ENCODE measurements around the gene TACSTD2.
"Not testable (repeated sequence)": the region's sequence is repeated elsewhere in the genome, so short reads cannot be mapped to it uniquely, and the experiment has no call there.

The TACSTD2 gene

DNA sequence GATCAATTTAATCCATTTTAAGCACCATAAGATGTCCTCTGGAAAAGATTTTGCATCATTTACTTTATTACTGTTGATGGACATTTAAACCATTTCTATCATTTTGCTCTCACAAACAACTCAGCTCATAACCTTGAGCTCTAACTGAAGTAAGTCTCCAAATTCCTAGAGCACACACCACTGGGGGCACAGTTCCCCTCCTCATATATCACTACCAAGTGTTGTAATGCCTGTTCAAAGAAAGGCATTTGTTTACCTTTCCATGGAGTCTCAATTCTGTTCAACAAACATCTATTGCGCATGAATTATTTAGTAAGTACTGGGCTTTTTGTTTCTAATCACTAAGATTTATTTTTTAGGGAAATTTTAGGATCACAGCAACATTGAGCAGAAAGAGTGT, 21.7 kb downstream of the TACSTD2 start:
- DNase-seq: no peak

DNA sequence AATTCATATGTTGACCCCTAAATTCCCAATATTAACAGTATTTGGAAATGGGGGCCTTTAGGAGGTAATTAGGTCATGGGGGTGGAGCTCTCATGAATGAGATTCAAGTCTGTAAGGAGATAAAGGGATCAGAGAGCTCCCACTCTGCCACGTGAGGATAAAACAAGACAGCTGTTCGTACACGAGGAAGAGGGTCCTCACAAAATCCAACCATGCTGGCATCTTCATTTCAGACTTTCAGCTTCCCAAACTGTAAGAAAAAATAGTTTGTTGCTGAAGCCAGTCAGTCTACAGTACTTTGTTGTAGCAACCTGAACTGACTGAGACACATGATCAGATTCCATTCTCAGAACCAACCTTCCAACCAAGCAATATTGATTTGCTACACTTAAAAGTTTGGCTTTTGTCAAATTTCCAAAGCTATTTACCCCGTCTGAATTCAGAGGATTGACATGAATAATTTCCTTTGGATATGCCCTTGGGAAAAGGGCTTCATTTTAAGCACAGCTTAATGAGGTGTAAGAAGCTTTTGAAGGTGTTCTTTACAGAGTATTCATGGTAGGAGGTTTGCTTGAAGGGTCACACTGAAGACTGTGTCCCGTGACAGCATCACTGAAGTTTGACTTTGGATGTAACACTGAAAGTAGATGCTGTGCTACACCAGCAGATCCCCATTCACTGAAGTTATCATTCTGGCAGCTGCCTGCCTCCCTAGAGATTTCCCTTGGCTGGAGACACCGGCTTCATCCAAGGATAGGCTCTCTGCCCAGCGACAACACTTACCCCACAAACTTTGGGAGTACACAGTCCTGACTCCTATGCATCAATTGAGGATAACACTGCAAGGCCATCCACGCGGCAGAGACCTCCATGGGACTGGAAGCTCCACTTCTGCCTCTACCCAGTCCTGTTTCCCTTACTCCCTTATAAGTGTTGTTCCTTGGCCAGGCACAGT, 25.6 kb downstream of the TACSTD2 start:
- DNase-seq: no peak

DNA sequence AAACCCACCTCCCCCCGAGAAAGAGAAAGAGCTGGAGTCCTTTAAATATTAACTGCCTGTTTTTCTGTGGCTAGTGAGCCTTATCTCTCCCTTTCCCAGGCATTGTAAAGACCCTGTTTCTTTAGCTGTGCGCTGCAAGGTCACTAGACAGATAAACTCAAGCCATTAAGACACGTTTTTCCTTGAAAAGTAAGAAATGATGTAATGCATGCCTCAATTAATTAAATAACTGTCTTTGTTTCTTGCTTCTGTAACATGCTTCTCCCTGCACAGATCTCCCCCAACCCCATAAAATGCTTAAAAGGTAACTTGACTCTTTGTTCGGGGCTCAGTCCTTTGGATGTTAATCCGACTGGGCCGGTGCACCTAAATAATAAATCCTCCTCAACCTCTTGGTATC, 27.8 kb downstream of the TACSTD2 start:
- not testable (repeated sequence) for DNase-seq

DNA sequence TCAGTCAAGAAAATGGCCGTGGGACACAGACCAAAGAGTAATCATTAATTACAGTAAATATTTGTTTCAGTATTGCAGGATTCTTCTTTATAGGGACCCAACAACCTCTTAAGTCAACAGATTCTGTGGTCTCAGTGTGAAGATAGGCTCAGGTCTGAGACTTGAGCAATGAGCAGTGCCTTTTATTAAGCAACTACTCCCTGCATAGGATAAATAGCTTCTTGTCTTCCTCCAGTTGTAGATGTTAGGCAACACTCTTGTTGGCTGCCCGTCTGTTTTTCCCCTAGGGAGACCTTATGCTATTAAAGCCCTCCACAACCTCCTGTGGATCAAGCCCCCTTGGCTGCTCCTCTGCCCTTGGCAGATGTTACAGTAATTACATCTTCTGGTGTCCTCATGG, 28.7 kb downstream of the TACSTD2 start:
- DNase-seq: no peak

DNA sequence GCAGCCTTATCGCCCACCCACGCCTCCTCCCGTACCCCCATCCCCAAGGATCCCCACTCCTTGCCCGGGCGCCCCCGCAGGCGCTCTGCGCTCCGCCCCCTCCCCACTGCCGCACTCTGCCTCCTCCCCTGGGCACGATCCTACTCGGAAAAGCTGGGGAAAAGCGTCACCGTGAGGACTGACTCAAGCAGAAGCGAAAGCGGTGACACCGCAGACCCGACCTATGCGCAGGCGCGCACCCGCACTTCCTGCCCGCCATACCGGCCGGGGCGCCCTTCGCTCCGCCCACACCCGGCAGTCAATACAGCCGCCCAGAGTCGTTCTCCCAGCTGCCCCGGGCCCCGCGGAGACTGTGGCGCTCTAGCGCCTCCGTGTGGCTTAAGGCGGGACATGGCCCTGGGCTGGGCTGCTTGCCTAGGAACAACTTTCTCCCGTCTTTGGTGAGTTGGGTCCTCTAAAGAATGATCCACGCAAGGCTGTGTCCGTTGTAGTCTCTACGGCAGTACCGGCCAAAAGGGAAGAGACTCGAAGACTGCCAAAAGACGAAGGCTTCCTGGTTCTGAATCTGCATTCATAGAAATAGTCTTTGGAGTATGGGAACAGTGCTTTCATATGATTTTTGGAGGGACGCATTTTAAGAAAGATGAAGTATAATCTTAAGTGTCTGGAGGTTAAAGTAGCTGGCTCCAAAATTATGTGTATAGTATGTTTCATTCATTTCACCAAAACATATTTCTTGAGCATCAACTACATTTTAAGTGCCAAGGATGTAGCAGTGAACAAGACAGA, 30.3 kb downstream of the TACSTD2 start, which contains the start of gene OMA1:
Gene OMA1 (minus strand): TSS at position 207 of the 789 bp plus-strand sequence. CDS start 7,432 bp downstream, outside the sequence.
- peak; percentile 98 for DNase-seq

DNA sequence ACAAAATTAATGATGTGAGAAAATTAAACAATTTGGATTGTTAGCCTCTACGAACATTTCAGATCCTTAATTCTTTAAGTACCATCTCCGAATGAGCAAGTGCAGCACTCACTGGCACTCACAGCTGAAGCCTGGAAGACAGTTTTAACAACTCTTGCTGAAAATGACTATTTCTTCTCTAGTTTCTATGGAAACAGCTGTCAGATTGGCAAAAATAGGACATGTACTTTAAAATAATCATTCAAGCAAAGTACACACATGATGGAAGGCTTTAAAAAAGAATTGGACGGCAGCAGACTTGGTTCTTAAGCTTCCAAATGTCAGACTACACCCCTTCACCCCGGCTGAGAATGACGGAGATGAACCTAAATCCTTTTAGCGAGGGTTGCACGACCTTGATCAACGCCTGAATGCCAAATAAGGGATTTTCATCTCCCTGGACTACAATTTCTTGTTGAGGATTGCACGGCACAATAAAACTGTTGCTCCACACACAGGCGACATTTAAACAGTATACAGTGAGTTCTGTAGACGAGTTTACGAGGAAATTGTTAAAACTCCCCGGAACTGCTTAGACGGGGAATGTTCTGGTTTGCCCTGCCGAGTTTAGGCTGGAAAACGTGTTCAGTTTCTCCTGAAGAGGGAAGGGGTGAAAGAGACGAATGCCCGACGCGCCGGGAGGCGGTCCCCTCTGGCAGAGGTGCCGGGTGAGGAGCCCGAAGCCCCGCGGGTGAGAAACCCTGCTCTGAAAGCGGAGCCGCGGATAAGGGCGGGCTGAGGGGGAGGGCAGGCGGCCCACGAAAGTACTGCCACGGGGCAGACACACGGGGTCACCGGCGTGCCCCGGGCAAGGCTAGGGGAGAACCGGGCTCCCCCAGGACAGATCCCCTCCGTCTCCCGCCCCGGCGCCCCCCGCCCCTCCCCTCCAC, 31.2 kb downstream of the TACSTD2 start:
- peak; percentile 80 for DNase-seq

DNA sequence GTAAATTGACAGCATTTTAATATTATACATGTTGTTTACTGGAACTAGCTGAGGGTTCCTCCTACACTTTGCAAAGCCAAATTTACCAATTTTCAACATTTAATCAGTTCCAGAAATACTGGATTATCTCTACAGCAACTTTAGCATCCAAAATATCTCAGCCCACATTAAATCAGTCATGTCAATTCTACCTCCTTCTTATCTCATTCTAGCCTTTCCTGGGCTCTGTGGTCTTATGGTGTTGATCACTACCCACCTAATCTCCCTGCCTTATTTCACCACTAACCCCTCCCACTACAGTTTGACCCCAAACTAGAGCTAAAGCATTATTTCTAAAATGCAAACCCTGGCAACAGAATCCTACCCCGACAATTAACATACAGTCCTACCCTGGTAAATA, 33.8 kb downstream of the TACSTD2 start:
- no peak for DNase-seq

DNA sequence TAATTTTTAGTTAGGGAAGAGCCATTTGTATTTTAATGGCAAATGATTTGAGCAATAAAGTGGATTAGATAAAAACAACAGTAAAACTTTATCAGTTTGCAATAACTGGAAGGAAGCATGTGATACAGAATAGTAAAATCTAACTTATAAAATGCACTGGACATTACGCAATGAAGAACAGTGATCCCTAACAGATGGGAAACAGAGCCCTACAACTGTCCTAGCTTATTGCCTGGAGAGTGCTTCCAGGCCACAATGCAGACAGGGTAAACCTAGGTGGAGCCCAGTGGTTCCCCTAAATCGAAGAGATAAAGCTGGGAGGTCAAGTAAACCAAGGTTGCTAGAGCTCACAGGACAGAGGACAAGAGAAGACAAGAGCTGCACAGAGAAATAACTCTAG, 37.5 kb downstream of the TACSTD2 start:
- DNase-seq: no peak

DNA sequence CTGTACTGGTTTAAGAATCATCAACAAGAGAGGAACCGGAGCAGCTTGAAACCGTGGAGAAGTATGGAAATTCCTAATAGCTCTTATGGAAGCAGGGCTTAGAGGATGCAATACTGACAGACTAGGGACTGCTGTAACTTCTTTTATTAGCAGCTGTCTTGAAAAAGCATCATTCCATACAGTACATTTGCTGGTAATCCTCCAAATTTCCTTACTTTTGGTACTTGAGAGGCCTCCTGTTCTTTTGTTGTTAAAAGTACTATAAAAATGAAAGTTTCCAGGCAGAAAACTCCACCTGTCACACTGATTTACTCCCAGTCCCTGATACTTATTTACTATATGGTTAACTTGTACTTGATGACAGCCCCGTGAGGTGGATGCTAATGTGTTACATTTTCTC, 38.2 kb downstream of the TACSTD2 start:
- DNase-seq: no peak

DNA sequence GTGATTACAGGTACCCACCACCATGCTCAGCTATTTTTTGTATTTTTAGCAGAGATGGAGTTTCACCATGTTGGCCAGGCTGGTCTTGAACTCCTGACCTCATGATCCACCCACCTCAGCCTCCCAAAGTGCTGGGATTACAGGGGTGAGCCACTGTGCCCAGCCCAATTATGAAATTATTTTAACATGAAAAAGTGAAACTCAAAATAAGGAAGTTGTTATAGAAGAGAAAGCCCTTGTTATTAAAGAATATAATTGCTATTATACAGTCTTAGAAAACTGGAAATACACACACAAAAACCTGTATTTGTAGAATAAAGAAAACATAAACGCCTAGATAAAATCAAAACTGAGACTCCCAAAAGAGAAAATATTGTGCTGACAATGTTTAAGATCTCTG, 45.2 kb downstream of the TACSTD2 start:
- not testable (repeated sequence) for DNase-seq

DNA sequence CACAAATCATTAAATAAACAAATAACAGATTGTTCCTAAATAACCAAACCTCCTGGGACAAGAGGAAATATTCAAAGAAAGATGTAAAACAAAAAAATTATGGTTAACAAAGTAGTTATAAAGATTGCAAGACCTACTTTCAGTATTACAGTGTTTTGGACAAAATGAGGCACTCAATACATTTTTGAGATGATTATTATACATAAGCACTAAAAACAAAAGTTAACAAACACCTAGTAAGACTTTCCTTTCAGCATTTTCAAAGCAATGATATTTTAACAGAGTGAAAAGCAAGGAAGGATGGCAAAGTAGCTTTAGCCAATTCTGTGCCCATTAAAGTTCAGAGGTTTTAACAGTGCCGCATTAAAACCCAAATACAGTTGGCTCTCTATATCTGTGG, 47.8 kb downstream of the TACSTD2 start:
- no peak for DNase-seq

DNA sequence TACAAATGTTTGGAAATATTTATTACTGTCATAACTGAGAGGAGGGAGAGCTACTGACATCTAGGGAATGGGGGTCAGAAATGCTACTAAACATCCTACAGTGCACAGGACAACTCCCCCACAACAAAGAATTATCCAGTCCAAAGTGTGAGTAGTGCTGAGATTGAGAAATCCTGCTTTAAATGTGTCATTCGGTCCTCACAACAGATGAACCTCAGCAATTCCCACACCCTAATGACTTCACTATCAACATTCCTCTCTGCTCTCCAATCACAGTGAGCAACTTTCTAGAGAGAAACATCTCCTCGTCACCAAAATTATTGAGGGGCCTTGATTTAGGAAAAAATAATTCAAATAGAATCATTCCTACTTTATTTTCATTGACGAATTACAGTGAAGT, 48.5 kb downstream of the TACSTD2 start:
- DNase-seq: no peak
